Ramos (cell line): ENCODE results near the gene FBLN5.
"Not testable (repeated sequence)": the region's sequence is repeated elsewhere in the genome, so short reads cannot be mapped to it uniquely, and the experiment has no call there.

Experiments used
- in situ Hi-C: fragments of 300-500 bp; cut with MboI; formaldehyde crosslinking; loops from one replicate; pipeline ENCODE4 v1.14.3; 2022; ENCODE audit warnings: low sequenced_read_pairs; ENCODE audit not compliant: unreplicated experiment

FBLN5 gene

DNA sequence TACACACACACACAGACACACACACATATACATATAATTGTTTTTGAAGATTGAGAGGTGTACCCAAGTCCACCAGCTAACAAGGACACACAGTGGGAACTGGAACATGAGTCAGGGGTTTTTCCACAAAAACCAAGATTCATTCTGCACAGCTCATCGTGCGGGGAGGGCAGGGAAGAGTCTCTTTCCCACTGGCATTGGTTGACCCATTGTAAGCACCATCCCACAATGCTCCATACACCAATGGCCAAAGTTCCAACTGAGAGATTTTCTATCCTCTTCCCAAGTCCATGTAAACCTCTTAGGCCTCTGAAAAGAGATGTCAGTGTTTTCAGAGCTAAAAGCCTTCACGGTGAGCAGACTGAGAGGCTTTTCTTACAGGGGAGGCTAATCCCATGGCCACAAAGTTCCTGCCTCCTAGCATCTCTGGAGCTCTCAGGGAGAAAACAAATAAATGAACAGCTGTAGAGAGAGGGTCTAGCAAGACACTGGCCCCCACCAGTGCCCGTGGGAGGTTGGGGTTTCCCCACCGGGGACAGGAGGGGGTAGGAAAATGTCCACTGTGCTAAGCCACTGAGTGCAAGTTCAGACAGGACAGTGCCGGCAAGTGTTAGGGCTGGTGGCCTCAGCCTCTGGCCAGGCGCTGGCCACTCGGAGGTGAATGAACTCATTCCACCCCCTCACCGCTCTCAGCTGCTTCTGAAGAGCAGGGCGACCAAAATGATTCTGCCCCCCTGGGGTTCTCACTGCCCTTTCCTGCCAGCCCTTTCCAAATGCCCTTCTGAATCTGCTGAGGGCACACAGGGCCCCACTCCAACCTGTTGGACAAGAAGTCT is 58.6 kb downstream of the FBLN5 start:
- in situ Hi-C loops: no loop called here

DNA sequence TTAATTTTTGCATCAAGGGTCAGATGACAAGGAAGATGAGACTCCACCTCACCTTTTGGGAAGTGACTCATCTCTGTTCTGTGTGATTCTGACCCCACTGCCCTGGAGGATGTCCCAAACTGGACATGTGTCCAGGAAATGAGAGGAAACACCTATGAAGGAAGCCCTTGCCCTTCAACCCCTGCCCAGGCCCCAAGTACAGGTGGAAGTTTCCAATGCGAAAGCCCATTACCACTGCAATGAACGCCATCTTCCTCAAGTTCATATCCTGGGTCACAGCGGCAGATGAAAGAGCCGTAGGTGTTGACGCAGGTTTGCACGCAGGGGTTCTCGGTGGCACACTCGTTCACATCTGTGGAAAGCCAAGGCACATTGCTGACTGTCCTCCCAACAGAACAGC is 60.5 kb downstream of the FBLN5 start:
- in situ Hi-C loops: no loop called here

DNA sequence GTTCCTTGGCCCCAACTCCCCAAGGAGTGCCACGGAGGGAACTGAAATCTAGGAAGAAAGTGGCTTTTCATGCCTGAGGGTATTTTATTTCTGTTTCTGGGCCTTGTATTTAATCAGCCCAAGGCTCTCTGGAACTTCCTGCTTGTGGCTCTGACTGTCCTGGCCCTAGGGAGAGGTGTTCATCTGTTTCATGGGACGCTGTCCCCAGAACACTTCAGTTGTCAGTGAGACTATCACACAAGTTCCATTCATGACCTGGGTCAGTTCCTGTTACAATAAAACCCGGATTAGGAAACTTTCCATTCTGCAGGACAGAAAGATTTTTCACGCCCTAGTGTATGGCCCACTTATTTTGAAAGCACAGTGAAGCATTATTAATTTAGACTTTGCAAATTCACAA is 61.7 kb downstream of the FBLN5 start:
- in situ Hi-C loops: no loop called here

DNA sequence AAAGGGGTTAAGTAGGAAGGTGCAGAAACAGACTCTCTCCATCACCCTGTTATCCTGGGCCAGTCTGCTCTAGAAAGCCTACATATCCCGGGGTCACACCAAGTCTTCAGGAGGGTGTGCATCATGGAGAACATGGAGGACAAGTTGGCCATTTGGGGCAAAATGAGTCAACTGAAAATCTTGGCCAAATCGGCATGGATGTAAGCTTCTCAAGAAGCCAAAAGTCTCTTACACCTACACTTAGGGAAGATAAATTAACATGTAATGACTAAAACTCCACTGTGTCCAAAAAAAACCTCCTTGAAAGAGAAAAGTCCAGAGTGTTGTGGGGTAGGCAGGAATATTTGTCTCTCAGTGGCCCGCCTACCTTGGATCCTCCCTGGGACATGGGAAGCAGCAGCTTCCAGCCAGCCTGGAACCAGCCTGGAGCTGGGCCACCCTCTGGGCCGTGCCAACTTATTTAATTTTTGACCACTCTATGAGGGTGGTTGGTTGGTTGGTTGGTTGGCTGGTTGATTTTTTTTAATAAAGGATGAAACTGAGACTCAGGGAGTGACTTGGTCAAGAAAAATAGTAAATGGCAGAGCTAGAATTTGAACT is 62.3 kb downstream of the FBLN5 start:
- in situ Hi-C loops: no loop called here

DNA sequence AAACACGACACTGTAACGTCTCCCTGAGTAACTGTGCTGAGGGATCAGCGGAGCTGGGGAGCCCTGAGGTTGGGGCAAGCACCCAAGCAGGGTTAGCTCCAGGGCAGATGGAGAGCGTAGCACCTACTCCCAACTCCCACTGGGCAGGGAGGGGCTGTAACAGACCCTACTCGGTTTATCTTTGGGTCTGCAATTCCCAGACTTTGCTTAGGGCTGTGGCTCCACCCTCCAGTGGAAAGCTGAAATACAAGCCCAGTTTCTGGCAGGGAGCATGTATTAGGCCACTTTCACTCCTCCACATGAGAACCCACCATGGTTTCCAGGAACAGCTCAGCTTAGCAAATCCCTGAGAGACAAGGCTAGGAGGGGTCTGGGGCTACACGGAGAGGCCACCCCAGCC is 62.8 kb downstream of the FBLN5 start:
- in situ Hi-C loops: no loop called here

DNA sequence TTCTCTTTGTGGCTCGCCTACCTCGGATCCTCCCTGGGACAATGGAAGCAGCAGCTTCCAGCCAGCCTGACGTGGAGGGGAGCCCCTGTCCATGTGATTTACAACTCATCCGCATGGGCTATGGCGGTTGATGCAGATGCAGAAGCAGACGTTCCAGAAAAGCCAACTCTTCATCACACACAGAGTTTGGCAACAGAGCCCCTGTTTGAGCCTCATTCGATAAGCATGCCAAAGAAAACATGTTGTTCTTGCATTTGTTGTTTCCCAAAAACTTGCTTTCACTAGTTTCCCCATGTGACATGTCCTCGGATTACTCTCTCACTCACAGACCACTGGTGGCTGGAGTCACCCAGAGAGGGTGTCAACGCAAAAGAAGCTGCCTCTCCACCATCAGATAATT is 63.7 kb downstream of the FBLN5 start:
- in situ Hi-C loops: no loop called here

DNA sequence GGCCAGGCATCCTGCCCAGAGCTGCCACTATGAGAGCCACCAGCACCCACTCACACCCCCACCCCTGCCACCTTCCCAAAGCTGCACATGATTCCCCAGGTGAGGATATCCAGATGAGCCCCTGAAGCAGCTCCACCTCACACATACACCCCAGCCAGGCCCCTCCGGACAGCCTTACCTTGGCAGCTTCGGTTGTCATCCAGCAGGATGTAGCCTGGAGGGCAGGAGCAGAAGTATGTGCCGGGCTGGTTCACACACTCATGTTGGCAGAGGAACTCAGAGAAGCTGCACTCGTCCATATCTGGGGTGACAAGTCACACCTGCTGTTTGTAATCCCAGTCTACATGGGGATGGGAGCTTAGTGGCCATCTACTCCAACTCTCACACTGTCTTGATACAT is 64.7 kb downstream of the FBLN5 start:
- in situ Hi-C loops: no loop called here

DNA sequence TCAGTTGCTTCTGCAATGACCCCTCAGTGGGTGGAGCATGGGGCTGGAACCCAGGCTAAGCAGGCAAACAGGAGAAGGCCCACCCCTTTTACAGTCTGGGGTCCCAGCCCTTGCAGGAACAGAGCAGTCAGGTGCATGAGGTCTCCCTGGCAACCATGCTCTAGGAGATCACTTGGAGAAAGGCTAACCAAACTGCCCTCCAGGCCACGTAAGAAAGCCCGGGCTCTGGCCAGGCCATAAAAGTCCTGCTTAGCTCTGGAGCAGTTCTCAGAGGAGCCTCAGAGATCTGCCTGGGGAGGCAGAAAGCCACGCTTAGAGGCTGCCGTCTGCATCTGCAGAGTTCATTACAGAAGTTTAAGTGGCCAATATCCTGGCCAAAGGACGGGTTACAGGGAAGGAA is 65.1 kb downstream of the FBLN5 start:
- in situ Hi-C loops: no loop called here

DNA sequence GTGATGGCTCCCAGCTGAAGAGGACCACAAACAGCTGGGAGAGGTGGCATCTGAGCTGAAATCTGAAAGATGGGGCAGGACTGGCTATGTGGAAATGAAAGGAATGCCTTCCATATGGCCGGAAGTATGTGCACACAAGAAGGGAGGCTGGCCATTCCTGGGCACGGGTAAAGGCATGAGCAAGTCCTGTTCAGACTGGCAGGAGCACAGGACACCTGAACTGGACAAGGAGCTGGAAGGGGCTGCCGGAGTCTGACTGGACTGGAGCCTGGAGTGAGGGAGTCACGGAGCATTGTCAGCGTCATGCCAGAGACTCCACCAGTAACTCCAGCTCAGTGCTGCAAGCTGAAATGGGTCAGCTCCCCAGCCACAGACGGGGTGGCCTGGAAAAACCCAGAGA is 68.3 kb downstream of the FBLN5 start:
- in situ Hi-C loops: no loop called here

DNA sequence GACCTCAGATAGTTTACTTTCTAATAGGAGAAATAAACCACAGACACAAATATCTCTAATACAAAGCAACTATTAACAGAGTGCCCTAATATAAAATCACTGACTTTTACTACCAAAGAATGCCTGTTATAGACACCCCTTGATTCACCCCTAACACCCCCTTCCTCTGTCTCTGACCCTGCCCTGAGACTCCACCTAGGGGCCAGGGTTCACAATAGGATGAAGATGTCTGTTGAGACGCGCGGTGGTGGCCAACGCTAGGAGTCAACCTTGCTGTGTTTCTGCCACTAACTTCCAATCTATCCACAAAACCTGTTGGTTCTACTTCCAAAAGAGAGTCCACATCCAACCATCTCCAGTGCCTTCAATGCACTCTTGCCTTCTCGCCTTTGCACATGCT is 69.2 kb downstream of the FBLN5 start:
- in situ Hi-C loops: no loop called here

DNA sequence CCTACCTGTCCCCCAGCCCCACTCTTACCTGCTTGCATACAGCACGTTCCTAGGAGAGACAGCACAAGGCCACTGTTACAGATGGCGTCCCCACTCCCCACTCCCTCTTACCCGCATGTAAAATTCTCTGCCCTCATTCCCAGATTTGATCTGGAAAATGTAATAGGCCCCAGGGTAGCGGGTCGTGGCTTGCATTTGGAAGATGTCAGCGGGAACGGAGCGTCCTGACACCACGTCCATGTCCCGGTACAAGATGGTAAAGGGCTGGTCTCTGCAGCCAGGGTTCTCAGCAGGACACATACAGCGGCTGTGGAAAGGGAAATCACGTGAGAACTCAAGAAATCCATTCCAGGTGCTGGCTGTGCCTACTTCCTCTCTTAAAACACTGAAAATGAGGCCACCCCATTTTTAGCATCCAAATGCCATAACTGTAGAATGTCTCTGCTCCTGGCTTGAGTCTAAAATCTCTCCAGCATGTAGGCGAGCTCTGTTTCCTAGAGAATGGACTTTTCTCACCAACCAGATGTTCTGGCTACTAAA is 70.0 kb downstream of the FBLN5 start:
- in situ Hi-C loops: no loop called here

DNA sequence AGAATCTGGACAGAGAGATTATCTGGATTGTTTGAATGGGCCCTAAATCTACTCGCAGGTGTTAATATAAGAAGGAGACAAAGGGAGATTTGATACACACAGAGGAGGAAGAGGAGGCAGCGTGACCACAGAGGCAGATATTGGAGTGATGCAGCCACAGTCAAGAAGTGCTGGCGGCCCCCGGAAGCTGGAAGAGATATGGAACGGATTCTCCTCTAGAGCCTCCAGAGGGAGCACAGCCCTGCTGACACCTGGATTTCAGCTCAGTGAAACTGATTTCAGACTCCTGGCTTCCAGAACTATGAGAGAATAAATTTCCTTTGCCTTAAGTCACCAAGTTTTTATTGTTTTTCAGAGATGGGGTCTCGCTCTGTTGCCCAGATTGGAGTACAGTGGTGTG is 71.0 kb downstream of the FBLN5 start:
- in situ Hi-C loops: no loop called here

DNA sequence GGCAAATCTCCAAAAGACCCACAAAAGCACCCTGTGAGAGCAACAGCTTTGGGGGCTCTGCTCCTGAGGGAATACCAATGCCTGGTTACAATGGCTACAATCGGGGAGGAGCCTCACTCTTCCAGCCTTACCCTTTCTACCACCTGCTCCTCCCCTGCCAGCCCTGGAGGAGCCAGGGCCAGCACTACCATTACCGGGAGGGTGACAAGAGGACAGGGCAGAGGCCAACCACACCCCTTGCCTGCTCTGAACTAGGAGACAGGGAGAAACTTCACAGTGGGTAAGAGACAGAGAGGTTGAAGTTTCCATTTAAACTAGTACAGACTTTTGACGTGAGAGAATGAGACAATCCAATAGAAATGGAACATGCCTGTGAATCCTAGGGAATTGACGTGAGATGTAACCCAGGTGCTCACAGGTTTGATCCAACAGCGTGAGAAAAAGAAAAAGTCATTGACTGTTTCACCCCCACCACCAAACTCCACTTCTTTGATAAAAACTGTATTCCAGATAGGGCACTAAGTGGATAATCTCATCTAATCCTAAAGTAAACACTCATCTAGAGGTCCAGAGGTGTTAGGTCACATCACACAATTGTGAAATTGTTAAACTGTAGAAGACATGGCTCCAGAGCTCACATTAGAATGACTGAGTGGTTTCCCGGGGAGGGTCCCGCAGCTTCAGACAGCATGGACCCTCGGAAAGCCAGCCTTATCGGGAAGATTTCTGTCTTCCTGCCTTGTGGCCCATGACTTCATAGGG is 71.8 kb downstream of the FBLN5 start:
- in situ Hi-C loops: no loop called here

DNA sequence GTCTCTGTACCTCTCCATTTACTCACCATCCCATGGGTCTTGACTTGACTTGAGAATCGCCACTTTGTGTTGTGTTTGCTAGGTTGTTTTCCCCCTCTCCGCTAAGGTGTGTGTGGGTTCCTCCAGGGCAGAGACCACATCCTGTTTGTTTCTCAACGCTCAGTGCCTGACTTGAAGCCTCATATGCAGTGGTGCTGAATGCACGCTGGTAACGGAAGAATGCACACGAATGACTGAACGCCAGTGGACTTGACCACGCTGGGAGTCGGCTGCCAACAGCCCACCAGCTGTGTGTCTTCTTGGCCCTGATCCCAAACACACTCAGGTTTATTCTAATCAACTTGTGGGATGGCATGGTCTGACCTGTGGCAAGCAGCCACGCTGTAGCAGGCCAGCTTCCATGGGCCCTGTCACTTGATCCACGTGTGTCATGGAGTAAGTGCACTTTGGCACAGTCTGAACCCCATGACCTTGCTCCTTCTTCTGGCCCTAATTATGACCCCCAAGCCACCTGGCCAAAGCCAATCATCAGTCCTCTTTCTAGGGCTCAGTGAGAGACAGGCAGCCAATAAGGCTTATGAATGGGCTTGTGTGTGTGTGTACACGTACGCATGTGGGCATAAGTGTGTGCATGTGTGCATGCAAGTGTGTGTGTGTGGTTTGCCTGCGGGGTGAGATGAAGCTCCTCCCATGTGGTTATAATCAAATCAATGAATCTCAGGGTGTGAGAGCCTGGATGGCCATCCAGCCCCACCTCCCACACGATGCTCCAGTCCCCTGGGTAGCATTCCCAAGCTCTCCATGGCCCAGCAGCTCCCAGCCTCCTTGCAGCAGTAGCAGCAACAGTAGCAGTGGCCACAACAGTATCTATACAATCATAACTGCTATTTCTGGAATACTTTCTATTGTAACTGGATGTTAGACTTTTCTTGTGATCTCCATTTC is 73.8 kb downstream of the FBLN5 start:
- in situ Hi-C loops: no loop called here

DNA sequence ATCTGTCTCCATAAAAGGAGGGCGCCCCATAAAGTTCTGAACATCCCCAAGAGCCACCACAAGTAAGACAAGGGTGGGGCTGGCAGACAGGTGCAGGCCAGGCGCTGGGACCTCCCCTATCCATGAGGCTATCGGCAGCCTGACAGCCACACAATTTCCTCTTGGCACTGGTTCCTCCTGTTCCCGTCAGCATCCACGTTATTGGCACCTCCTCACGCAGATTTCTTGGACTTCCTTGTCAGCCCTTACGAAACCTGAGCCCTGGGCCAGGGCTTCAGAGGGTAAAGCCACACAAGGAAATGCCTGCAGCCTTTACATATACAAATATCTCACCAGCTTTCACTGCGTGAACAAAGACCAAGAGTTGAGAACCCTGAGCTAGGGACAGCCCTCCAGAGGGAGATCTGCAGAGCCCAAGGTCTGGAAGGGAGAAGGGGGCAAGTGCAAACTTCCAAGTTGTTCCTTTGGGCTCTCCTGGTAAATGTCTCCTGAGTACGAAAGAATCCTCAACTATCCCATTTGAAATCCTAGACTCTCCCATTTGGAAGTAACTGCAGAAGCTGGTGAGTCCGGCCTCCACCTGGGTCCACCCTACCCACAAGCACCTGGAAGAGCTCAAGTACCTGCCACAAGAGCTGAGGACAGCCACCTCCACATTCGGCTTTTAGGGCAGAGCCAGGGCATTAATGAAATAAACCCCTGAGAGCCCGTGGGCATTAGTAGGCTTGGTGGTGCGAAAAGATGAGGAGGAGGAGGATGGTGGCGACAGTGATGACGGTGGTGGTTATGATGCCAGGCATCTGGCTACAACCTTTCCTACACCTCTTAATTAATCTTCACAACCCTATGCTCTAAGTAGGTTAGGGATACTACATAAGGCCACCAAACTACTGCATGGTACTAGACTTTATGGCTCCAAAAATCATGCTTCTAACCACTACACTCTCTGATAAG is 74.7 kb downstream of the FBLN5 start:
- in situ Hi-C loops: no loop called here

DNA sequence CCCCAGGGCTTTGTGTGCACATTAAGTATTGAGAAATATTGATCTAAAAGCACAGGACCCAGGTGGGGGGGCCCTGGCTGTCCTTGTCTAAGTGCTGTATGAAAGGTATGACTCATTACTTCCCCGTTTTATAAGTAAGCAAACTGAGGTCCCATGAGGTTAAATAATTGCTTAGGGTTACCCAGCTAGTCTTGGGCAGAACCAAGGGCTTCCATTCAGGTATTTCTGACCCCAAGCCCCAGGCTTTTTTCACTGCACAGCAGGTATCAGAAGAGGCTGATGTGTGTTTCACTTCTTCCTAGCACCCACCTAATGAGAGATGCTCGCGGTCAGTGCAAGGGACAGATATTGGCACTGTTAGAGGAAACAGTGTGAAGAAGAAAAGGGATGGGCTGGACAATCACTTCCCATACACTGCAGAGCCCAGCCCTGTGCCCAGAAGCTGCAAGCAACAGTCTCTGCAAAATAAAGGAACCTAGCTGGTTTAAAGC is 75.4 kb downstream of the FBLN5 start:
- in situ Hi-C loops: no loop called here

DNA sequence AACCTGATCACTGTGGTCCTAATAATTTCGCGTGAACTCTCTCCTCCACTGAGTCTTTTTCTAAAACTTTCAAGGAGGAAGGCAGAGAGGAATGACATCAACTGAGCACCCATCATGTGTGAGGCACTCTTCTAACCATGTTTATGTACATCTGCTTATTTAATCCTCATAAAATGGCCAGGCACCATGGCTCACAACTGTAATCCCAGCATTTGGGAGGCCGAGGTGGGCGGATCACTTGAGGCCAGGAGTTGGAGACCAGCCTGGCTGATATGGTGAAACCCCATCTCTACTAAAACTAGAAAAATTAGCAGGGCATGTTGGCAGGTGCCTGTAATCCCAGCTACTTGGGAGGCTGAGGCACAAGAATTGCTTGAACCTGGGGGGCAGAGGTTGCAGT is 76.1 kb downstream of the FBLN5 start:
- in situ Hi-C loops: not testable (repeated sequence)

DNA sequence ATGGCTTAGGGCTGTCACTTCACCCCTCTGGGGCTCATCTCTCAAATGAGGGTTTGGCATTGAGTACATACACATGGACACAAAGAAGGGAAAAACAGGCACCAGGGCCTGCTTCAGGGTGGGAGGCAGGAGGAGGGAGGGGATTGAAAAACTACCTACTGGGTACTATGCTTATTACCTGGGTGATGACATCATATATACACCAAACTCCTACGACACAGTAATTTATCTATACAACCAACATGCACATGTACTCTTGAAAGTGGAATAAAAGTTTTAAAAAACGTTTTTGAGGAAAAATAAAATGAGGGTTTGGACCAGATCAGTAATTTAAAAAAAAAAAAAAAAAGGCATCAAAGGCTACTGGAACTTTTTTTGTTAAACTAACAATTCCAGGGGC is 76.6 kb downstream of the FBLN5 start:
- in situ Hi-C loops: no loop called here

DNA sequence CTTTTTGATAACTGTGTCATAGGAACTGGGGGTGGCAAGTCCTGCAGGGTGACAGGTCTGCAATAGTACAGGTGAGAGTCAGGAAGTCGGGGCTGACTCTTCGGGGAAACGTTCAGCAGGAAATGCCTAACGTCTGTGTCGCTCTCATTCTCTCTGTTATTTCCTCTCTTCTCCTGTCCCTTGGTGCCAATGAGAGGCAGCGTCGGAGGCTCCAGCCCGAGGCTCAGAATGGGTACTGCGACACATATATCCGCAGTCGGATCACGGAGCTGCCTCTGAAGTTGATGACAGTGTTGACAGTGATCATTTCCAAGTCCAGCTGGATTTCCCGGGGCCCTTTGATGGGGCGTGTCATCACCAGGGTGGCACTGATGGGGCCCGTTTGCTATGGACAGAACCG is 77.5 kb downstream of the FBLN5 start:
- in situ Hi-C loops: no loop called here
